GM23338 (cell line): ENCODE data around the gene VSTM2L.

Experiments
- CREB1 ChIP-seq: fragments of 250-450 bp; sonication (Bioruptor Pico); IDR thresholded peaks from 2 replicates; pipeline ENCODE4 v1.5.0; 2020; ENCODE audit warnings: low read depth, mild to moderate bottlenecking, moderate library complexity
- CTCF ChIP-seq, 2 experiments: fragments of 200-600 bp in 1 of 2; sonication (generic) in 1 of 2; conservative IDR thresholded peaks; 2 replicates each; pipeline versions ENCODE4 v1.5.1 to v1.6.1; 2016 to 2017; ENCODE audit warnings: antibody characterized with exemption in 2 of 2, low read depth in 2 of 2, mild to moderate bottlenecking in 2 of 2, moderate library complexity in 1 of 2
- ETS1 ChIP-seq: IDR thresholded peaks from 2 replicates; pipeline ENCODE4 v1.6.1; 2016; ENCODE audit warnings: antibody characterized with exemption
- EZH2 ChIP-seq: fragments of 200-600 bp; sonication (generic); IDR thresholded peaks from one replicate; pipeline ENCODE4 v1.8.0; 2017; ENCODE audit warnings: antibody characterized with exemption, mild to moderate bottlenecking, low read depth; ENCODE audit not compliant: unreplicated experiment
- EZH2phosphoT487 ChIP-seq: fragments of 200-600 bp; sonication (generic); IDR thresholded peaks from one replicate; pipeline ENCODE4 v1.8.1; 2018; ENCODE audit warnings: antibody characterized with exemption; ENCODE audit not compliant: unreplicated experiment
- JUNB ChIP-seq: IDR thresholded peaks from one replicate; pipeline ENCODE4 v1.6.1; 2016; ENCODE audit warnings: antibody characterized with exemption; ENCODE audit not compliant: unreplicated experiment
- NANOG ChIP-seq: IDR thresholded peaks from 2 replicates; pipeline ENCODE4 v1.6.1; 2016; ENCODE audit warnings: antibody characterized with exemption, borderline replicate concordance
- POLR2AphosphoS5 ChIP-seq: IDR thresholded peaks from 2 replicates; pipeline ENCODE4 v1.6.1; 2016; ENCODE audit warnings: antibody characterized with exemption, low read depth
- REST ChIP-seq: IDR thresholded peaks from one replicate; pipeline ENCODE4 v1.6.1; 2018; ENCODE audit warnings: antibody characterized with exemption; ENCODE audit not compliant: unreplicated experiment
- STAT1 ChIP-seq: IDR thresholded peaks from one replicate; pipeline ENCODE4 v1.6.1; 2016; ENCODE audit warnings: antibody characterized with exemption; ENCODE audit not compliant: unreplicated experiment
- ZNF114 ChIP-seq: fragments of 250-450 bp; sonication (Bioruptor Pico); IDR thresholded peaks from 2 replicates; pipeline ENCODE4 v1.5.0; 2020; ENCODE audit warnings: mild to moderate bottlenecking, moderate library complexity
- ZNF331 ChIP-seq: fragments of 250-450 bp; sonication (Bioruptor Pico); IDR thresholded peaks from 2 replicates; pipeline ENCODE4 v1.5.0; 2020; ENCODE audit warnings: low read depth, mild to moderate bottlenecking, moderate library complexity

- TF ChIP-seq CTCF (conservative IDR thresholded peaks at IDR 0.05; ENCODE audit: low read depth in 2 of 2) = no peak
- TF ChIP-seq CREB1 (CRISPR knock-in tag) = no peak
- no peak for TF ChIP-seq JUNB
- no peak for TF ChIP-seq EZH2
- TF ChIP-seq REST = no peak
- no peak for TF ChIP-seq POLR2AphosphoS5
- no peak for TF ChIP-seq ETS1
- no peak for TF ChIP-seq STAT1
- TF ChIP-seq NANOG = no peak
- TF ChIP-seq EZH2phosphoT487 = no peak
- no peak for TF ChIP-seq ZNF331 (CRISPR knock-in tag)
- no peak for TF ChIP-seq ZNF114 (CRISPR knock-in tag)
Observed at GRCh38 chr20:37943033-37943432, 40.1 kb downstream of the VSTM2L start.
